ENCODE measurements around the gene TMEM87B.
"Not testable (repeated sequence)": the region's sequence is repeated elsewhere in the genome, so short reads cannot be mapped to it uniquely, and the experiment has no call there.

TMEM87B gene

GRCh38 chr2:112073875-112074274, 18.8 kb downstream of the TMEM87B start:
- no peak for DNase-seq (ENCODE audit: low spot score)

- DNase-seq (ENCODE audit: low spot score): no peak
Measured at GRCh38 chr2:112074506-112074905, 19.4 kb downstream of the TMEM87B start.

- DNase-seq (ENCODE audit: low spot score): no peak
Measured at GRCh38 chr2:112075490-112076260, 20.6 kb downstream of the TMEM87B start.

DNA sequence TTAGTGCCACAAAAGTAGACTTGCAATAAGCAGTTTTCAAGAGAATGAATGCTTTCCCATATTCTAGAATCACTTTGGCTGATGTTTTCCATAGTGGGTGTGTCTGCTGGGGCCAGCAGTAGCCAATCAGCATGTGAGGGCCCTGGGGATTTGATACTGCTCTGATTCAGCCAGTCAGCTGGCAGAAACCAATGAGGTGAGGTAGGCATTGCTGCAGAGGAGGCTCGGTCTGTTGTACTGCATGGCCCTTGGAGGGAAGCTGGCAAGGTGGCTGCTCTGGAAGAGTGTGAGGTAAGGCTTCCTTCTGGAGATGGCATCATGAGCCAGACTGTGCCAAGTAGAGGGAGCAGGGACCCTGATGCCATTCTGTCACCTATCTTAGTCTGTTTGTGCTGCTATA, 22.7 kb downstream of the TMEM87B start:
- no peak for DNase-seq (ENCODE audit: low spot score)

GRCh38 chr2:112081262-112081661, 26.2 kb downstream of the TMEM87B start:
- no peak for DNase-seq (ENCODE audit: low spot score)

DNA sequence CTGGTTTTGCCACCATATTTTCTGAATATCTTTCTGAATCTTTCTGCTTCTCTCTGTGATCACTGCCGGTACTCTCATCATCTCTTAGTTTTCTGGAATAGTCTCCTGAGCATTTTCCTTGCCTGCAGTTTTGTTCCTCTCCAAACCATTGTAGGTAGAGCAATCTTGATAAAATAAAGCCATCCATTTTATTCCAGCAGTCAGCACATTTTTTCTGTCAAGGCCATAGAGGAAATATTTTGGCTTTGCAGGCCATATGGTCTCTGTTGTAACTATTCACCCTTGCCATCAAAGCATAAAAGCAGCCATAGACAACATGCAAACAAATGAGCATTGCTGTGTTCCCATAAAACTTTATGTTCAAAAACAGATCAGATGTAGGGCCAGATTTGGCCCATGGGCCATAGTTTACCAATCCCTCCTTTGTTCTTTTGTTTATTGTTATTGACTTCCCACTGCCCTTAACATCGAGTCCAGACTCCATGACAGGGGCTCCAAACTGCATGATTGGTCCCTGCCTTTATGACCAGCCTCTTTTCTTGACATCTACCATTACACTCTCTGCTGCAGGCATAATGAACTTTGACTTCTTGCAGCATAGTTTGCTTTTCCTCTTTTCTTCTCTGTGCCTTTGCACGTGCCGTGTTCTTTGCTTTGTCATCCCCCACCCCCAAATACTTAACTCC, 29.8 kb downstream of the TMEM87B start:
- DNase-seq (ENCODE audit: low spot score): no peak

DNA sequence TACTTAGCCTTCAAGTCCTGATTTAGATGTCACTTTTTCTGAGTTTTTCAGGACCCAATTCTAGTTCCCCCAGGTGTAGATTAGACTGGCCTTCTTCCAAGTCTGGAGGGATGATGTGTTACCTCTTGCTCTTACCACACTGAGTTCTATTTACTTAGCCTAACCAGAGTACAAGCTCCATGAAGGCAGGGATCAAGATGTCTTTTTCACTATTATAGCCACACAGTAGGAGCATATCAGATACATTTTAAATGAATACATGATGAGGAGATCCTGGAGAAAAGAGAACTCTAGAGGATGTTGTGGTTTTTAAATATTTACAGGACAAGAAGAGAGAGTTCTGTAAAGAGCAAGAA, 30.3 kb downstream of the TMEM87B start:
- no peak for DNase-seq (ENCODE audit: low spot score)

- DNase-seq (ENCODE audit: low spot score): no peak
Measured at GRCh38 chr2:112085916-112086669, 31.0 kb downstream of the TMEM87B start.

GRCh38 chr2:112087346-112088020, 32.4 kb downstream of the TMEM87B start:
- DNase-seq (ENCODE audit: low spot score): peak; percentile 75

DNA sequence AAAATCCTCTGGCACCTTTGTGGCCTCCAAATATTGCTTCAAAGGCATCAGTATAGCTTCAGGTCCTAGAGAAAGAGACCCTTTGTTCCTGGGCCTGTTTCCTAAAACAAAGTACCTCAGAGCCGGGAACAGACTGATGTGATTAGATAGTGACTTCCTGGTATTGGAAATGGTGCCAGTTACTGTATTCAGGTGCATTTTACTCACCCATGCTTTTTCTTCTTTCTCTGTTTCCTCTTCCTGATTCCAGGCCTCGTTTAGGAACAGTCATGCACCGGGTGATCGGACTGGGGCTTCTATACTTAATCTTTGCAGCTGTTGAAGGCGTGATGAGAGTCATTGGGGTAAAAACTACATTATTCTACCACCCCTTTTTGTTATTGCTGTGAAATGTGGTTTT, 34.3 kb downstream of the TMEM87B start:
- DNase-seq (ENCODE audit: low spot score): no peak

DNA sequence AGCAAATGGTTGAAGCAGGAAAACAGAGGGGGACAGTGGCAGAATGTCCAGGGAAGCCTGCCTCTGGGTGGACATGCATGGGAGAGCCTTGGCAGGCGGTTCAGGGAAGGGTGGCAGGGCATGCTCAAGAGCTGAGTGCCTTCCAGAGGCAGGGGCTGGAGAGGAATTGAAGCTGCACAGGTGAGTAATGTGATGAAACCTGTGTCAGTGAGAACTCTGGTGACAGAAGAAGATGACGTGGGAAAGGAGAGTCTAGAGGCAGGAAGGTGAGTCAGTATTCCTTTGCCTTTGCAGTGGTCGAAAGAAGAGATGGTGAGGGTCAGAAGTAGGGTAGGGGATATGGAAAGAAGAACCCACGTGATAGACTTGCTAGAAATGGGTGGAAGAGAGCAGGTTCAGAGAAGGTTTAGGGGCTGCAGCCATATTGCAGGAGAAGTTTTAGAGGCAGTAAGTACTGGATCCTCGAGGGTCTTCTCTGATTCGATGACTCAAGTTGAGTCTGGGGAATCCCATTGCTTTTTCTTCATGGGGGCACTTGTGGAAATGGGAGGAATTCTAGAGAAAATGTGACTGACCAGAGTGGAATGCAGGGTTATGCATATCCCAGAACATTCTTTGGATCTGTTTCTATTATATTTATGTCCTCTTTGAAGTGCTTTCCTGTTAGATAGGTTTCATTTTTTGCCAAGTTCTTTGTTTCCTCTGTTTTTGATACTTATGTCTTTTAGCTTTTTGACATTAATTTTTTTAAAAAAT, 37.4 kb downstream of the TMEM87B start:
- DNase-seq (ENCODE audit: low spot score): no peak

GRCh38 chr2:112093216-112093615, 38.1 kb downstream of the TMEM87B start:
- no peak for DNase-seq (ENCODE audit: low spot score)

GRCh38 chr2:112095681-112096080, 40.6 kb downstream of the TMEM87B start:
- DNase-seq (ENCODE audit: low spot score): no peak

DNA sequence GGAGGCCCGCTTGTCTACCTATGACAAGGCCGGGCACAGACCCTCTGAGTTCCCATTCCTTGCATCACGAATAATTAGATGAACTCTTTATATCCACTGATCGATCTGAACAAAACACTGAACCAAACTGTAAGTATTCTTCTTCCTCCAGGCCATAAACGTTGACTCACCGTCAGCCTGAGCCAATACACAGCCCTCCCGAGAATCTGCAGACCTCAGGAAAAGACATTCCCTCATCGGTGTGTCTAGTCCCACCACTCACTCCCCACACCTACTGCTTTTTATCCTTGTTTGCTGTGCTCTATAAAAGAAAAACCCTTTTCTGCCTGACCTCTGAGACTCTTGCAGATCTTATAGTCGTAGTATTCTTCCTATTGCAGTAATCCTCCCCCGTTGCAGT, 41.0 kb downstream of the TMEM87B start:
- DNase-seq (ENCODE audit: low spot score): no peak

- no peak for DNase-seq (ENCODE audit: low spot score)
Measured at GRCh38 chr2:112108178-112108832, 53.2 kb downstream of the TMEM87B start.

- DNase-seq (ENCODE audit: low spot score): no peak
Measured at GRCh38 chr2:112109278-112109677, 54.2 kb downstream of the TMEM87B start.

GRCh38 chr2:112110966-112111365, 55.9 kb downstream of the TMEM87B start:
- DNase-seq (ENCODE audit: low spot score): no peak

DNA sequence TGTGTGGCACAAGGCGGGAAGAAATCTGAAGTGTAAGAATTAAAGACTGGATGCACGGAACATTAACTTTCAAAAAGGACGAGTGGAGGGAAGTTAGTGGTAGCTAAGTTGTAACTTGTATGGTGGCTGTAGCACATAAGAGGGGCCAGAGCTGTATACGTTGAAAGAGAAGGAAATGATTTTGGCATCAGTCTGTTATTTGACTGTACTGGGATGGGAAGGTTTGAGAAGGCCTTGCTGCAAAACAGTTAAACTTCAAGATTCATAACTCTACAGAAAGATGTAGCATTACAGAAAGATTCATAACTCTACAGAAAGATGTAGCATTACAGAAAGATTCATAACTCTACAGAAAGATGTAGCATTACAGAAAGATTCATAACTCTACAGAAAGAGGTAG, 58.3 kb downstream of the TMEM87B start:
- not testable (repeated sequence) for DNase-seq (ENCODE audit: low spot score)

DNA sequence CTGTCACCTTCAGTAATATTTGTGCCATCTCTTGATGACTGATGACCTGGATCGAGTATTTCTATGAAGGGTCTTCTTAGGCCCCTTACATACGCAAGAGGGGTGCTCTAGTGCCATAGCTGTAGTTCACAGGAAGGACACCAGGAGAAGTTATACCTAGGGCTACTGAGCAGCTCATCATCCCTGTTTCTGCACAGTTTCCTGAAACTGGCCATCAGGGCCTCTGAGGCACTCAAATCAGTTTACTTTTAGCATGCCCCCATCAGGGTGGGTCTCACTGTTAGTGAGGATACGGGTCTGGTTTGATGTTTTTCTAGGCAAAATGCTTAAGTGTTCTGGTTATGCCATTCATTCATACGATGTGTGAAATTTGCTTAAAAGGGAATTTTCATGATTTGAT, 63.1 kb downstream of the TMEM87B start:
- DNase-seq (ENCODE audit: low spot score): peak; percentile 23

GRCh38 chr2:112121682-112122254, 66.7 kb downstream of the TMEM87B start:
- peak; percentile 70 for DNase-seq (ENCODE audit: low spot score)

GRCh38 chr2:112129060-112129459, 74.0 kb downstream of the TMEM87B start:
- no peak for DNase-seq (ENCODE audit: low spot score)

Data from NAMALWA (cell line).